Measurements from ENCODE around the gene PRPF38A. TPM values are rescaled to one million over a fixed set of nuclear protein-coding genes. Genes with fewer than 3 reads are reported as not detected.
A peak's percentile ranks its signal among the peaks of the same experiment; 100 is the strongest.
"Not testable (repeated sequence)": the region's sequence is repeated elsewhere in the genome, so short reads cannot be mapped to it uniquely, and the experiment has no call there.

Gene PRPF38A
- total RNA-seq = 38.1 TPM

DNA sequence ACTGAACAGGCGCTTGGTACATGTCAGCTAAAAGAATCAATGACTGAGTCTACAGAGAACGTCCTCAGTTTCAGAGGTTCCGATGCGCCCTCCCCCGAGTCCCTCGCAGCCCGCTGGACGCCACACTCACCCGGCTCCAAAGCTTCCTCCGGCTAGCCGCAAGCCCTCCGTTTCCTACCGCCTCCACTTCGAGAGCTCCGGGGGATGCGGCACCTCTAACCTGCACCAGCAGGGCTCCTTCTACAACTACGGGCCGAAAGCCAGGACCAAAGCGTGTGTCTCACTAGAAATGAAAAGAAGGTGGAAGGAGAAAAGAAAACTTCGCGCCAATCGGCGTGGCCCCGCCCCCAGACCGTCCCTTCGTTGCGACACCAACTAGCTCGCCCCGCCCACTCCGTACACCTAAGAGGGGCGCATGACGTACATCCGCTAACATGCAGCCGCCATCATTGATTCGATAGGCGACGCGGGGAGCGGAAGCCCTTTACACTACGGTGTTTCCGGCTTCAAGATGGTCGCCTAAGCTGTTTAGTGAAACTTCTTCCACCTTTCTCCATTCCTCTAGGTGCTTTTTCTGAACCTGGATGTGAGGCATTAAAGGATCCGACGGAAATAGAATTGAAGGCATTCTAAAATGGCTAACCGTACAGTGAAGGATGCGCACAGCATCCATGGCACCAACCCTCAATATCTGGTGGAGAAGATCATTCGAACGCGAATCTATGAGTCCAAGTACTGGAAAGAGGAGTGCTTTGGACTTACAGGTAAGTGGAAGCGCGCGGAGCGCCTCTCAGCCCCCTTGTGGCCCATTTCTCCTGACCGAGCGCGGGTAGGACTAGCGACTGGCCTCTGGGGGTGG, at the start of gene PRPF38A, which contains the start of gene ORC1:
TSS of gene PRPF38A (plus strand) at position 487 of the 859 bp plus-strand sequence. CDS start at position 635, 148 bp downstream.
TSS of gene ORC1 (minus strand) at position 308 of the 859 bp plus-strand sequence. CDS start 2,200 bp downstream, outside the sequence.
- peak; percentile 99 for ATAC-seq

DNA sequence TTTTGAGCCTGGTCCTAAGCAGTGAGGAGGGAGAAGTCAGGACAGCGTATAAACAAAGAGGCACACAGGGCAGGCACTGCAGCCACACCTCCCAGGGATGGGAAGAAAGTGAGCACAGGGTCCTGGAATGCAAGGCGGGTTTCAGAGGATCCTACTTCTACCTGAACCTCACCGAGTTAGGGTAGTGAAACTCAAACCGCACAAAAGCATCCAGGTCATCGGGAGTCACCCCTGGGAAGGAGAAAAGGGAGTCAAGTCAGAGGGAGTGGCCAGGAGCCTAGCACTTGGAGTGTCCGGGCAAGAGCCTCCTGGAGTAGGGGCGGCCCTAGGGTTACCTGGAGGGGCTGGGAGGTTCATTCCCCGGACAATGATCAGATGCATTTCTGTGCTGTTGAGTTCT, 49.0 kb upstream of the PRPF38A start:
- ATAC-seq = no peak

- no peak for ATAC-seq
Measured at GRCh38 chr1:52355847-52356505, 48.4 kb upstream of the PRPF38A start.

GRCh38 chr1:52356818-52357355, 47.5 kb upstream of the PRPF38A start:
- ATAC-seq = no peak

- no peak for ATAC-seq
Measured at GRCh38 chr1:52357397-52357796, 47.0 kb upstream of the PRPF38A start.

DNA sequence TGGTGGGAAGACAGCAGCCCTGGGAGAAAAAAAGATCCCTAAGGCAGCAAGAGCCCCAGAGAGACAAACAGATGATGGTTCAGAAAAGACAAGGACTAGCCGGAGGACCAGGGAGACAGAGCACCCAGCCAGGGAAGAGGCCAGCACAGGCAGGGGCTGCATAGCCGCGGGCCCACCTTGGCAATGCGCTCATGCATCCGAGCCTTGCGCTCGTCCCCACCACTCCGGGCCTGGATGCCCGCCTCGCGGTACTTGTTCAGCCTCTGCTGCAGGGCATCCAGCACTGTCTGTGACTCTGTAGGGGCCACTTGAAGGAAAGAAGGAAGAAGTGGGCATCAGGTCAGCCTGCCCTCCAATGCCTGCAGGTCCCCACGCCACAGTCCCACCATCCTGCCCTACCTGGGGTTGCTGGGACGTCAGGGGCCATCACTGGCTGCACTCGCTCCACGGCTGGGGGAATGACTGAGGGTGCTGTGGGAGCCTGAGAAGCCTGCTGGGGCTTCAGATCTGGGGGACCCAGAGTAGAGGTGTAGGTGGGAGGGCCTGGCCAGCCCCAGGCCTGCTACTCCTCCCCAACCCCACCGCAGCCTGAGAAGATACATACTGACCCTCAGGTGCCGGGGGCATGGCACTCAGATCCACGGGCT, 45.4 kb upstream of the PRPF38A start:
- ATAC-seq = no peak

- no peak for ATAC-seq
Measured at GRCh38 chr1:52359676-52360594, 44.5 kb upstream of the PRPF38A start.

GRCh38 chr1:52360595-52360968, 43.8 kb upstream of the PRPF38A start:
- no peak for ATAC-seq

- ATAC-seq = no peak
Measured at GRCh38 chr1:52364235-52364839, 40.1 kb upstream of the PRPF38A start.

DNA sequence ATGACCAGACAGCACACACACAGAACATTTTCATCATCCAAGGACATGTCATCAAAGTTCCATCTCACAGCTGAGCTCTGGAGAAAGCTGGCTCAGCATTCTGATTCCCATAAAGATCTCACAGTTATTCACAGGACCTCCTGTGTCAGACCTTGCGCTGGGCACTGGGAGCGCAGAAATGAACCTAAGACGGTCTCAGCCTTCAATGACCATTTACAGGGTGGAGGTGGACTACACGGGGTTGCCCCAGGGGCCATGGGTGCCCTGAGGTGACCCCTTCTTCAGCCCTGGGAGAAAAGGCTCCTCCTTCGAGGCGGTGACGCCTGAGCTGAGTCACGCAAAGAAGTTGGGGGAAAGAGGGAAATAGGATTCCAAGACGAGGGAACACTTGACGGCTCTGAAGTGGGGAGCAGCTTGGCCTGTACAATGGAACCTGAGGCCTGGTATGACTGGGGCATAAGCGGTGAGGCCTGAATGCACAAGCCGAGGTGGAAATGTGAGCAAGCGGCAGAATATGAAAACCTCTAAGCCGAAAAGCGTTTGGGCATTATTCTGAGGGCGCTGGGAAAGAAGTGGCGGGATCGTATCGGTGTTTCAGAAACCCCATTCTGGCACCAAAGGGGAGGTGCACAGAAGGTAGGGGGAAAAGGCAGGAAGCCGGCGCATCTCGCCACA, 39.2 kb upstream of the PRPF38A start:
- ATAC-seq = peak; percentile 2

GRCh38 chr1:52365746-52366516, 38.5 kb upstream of the PRPF38A start, which contains the start of gene CC2D1B:
CC2D1B (minus strand) TSS chr1:52366205; CDS start chr1:52364620, 1,585 bp downstream.
- ATAC-seq = peak; percentile 95

DNA sequence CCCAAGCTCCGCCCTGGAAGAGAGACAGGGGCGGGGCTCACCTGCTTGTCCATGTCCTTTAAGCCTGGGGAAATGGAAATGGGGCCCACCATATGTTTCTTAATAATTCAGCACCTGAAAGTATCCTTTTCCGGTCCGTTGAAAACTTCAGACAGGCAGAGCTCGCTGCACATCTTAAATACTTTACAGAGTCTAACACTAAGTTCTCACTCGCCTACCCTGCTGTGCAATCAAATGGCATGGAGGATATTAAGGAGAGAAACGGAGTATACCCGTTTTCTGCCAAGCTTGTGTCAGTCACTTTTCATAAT, 37.9 kb upstream of the PRPF38A start:
- no peak for ATAC-seq

GRCh38 chr1:52367272-52367671, 37.1 kb upstream of the PRPF38A start:
- no peak for ATAC-seq

DNA sequence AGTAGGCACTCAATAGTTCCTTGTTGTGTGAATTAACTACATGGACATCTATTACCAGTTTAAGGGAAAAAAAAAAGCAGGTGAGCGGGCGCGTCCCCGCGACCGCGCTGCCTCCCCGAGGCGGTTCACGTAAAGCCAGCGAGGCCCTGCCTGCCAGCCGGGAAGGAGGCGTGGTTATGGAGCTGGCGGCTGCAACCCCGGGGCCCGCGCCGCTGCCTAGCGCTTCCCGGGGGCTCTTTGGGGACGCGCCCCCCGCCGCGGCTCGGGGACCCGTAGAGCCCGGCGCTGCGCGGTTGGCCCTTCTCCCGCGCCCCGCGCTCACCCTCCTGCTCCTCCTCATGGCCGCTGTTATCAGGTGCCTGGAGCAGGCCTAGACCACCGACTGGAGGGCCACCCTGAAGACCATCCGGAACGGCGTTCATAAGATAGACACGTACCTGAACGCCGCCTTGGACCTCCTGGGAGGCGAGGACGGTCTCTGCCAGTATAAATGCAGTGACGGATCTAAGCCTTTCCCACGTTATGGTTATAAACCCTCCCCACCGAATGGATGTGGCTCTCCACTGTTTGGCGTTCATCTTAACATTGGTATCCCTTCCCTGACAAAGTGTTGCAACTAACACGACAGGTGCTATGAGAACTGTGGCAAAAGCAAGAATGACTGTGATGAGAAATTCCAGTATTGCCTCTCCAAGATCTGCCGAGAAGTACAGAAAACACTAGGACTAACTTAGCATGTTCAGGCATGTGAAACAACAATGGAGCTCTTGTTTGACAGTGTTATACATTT, 35.8 kb upstream of the PRPF38A start:
- peak; percentile 7 for ATAC-seq

DNA sequence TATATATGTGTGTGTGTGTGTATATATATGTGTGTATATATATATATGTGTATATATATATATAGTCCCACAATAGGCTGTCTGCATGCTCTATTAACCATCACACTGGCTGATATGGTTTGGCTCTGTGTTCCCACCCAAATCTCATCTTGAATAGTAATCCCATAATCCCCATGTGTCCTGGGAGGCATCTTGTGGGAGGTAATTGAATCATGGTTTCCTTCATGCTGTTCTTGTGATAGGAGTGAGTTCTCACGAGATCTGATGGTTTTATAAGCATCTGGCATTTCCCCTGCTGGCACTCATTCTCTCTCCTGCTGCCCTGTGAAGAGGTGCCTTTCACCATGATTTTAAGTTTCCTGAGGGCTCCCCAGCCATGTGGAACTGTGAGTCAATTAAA, 34.6 kb upstream of the PRPF38A start:
- not testable (repeated sequence) for ATAC-seq

DNA sequence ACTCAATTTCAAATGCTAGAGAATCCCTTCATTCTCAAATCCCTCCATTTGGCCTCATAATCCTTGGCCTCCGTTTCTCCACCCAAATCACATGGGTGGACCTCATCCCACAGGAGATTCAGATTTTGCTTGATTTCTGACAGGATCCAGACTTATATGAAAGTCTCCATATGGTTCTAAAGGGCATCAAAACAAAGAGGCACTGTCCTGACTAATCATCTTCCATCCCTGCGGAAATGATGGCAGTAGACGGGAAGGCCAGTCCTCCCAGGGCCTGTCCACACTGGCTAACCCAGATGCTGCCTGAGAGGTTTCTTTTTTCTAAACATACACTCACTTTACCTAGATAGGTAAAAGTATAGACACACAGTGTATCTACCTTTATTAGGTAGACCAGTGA, 19.0 kb upstream of the PRPF38A start:
- no peak for ATAC-seq

- ATAC-seq = peak; percentile 78
Measured at GRCh38 chr1:52386458-52386857, 17.9 kb upstream of the PRPF38A start.

GRCh38 chr1:52393174-52393573, 11.2 kb upstream of the PRPF38A start:
- no peak for ATAC-seq

DNA sequence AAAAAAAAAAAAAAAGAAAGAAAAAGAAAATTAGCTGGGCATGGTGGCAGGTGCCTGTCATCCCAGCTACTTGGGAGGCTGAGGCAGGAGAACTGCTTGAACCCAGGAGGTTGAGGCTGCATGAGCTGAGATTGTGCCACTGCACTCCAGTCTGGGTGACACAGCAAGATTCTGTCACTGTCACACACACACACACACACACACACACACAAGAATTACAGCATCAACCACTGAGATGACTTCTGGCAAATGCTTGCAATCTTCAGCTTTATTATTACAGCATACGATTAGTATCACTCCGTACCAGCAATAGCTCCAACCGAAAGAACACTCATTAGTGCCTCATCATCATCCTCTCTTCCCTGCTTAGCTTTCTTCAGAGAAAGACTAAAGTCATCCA, 4.8 kb upstream of the PRPF38A start:
- no peak for ATAC-seq

Measured in esophagus mucosa (tissue), 1 donor.